Calu3 (cell line): Measurements from ENCODE around the gene AGO4. TPM values are rescaled to one million over a fixed set of nuclear protein-coding genes. Genes with fewer than 3 reads are reported as not detected.
A peak's percentile ranks its signal among the peaks of the same experiment; 100 is the strongest.

Source experiments
- BruUV-seq: library from RNA; stranded (reverse); fragments of 400-500 nt; replicated peaks from 2 replicates; lab custom pipeline; 2021; lab: Mats Ljungman, UMichigan
- CTCF ChIA-PET: fragments of 300-600 bp; sonication (Branson Sonifier 250); formaldehyde crosslinking; loops from one replicate; lab custom pipeline; 2022; ENCODE audit warnings: antibody characterized with exemption; lab: Charles Lee
- DNase-seq: peaks from one replicate; pipeline ENCODE4 v3.0.0; 2022
- H3K27ac Mint-ChIP-seq: one replicate; pipeline ENCODE4 v1.8.0; 2022; ENCODE audit warnings: mixed read lengths; ENCODE audit not compliant: unreplicated experiment
- H3K27me3 Mint-ChIP-seq: one replicate; pipeline ENCODE4 v1.8.0; 2022; ENCODE audit warnings: mixed read lengths; ENCODE audit not compliant: unreplicated experiment
- H3K36me3 Mint-ChIP-seq: one replicate; pipeline ENCODE4 v1.8.0; 2022; ENCODE audit warnings: mild to moderate bottlenecking, moderate library complexity, mixed read lengths; ENCODE audit not compliant: insufficient read depth, unreplicated experiment
- H3K4me1 Mint-ChIP-seq: one replicate; pipeline ENCODE4 v1.8.0; 2022; ENCODE audit warnings: mild to moderate bottlenecking, low read depth, mixed read lengths; ENCODE audit not compliant: unreplicated experiment
- H3K4me3 Mint-ChIP-seq: one replicate; pipeline ENCODE4 v1.8.0; 2022; ENCODE audit warnings: mild to moderate bottlenecking, low read depth, moderate library complexity, mixed read lengths; ENCODE audit not compliant: unreplicated experiment
- H3K9me3 Mint-ChIP-seq: one replicate; pipeline ENCODE4 v1.8.0; 2022; ENCODE audit warnings: low read depth, mixed read lengths; ENCODE audit not compliant: unreplicated experiment
- CTCF ChIP-seq: fragments of 200-600 bp; IDR thresholded peaks from one replicate; pipeline ENCODE4 v1.8.0; 2022; ENCODE audit warnings: antibody characterized with exemption; ENCODE audit not compliant: unreplicated experiment
- intact Hi-C: fragments of 100-400 bp; cut with micrococcal nuclease; formaldehyde crosslinking; loops from one replicate; pipeline ENCODE4 v1.10.0; 2022; ENCODE audit not compliant: unreplicated experiment
- total RNA-seq: library from RNA; stranded (reverse); gene quantifications from 2 replicates; pipeline ENCODE4 v1.2.3, GENCODE V29; 2022

Gene AGO4
- total RNA-seq, 1 experiment from 2014 or later, result 8.3 TPM

GRCh38 chr1:35883635-35884101 lies 75.9 kb downstream of the AGO4 start:
- intact Hi-C loops, result no loop called here
- H3K36me3 Mint-ChIP-seq, result peaks cover 10% of the 10 kb centered on the region
- no peak for TF ChIP-seq CTCF
- peak; percentile 35 for DNase-seq
- no peak overlapping the region for H3K27ac Mint-ChIP-seq
- peaks cover 15% of the 10 kb centered on the region for H3K27me3 Mint-ChIP-seq
- H3K4me1 Mint-ChIP-seq, result peaks cover 35% of the 10 kb centered on the region
- H3K9me3 Mint-ChIP-seq, result no peaks in the 10 kb centered on the region
- CTCF ChIA-PET, result interaction anchor here (0.6 to 0.7 kb wide), 4 partner anchors 13 to 391 kb away, joined by 3 to 4 read pairs (median 3); no protein-coding TSS in a partner anchor
- BruUV-seq, result no TSS peak
- H3K4me3 Mint-ChIP-seq, result peak overlapping the region; percentile 98

DNA sequence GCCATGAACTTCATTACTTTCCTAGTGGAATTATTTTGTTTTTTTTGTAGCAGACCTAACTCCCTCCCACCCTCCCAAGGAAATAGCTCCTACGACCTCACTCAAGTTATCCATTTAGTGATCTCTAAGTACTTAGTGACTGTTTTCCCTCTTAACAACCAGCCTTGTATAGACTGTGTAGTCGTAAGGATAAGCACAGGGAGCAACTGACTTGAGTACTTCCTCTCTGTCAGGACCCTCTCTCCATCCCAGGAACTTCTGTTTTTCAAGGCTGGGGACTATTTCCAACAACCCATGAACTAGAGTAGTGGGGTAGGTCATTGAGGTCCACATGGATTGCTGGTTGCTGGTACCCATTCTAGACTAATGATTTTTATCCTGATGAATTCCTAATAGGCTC lies 77.1 kb downstream of the AGO4 start:
- CTCF ChIA-PET, result interaction anchor here (0.6 kb wide), 1 partner anchor 12 kb away, joined by 3 read pairs; no protein-coding TSS in a partner anchor
- H3K4me1 Mint-ChIP-seq, result peaks cover 35% of the 10 kb centered on the region
- H3K27me3 Mint-ChIP-seq, result peaks cover 15% of the 10 kb centered on the region
- DNase-seq, result no peak
- TF ChIP-seq CTCF, result no peak
- H3K36me3 Mint-ChIP-seq, result peaks cover 10% of the 10 kb centered on the region
- no peak overlapping the region for H3K4me3 Mint-ChIP-seq
- no peaks in the 10 kb centered on the region for H3K9me3 Mint-ChIP-seq
- no peak overlapping the region for H3K27ac Mint-ChIP-seq
- BruUV-seq, result no TSS peak
- intact Hi-C loops, result no loop called here

DNA sequence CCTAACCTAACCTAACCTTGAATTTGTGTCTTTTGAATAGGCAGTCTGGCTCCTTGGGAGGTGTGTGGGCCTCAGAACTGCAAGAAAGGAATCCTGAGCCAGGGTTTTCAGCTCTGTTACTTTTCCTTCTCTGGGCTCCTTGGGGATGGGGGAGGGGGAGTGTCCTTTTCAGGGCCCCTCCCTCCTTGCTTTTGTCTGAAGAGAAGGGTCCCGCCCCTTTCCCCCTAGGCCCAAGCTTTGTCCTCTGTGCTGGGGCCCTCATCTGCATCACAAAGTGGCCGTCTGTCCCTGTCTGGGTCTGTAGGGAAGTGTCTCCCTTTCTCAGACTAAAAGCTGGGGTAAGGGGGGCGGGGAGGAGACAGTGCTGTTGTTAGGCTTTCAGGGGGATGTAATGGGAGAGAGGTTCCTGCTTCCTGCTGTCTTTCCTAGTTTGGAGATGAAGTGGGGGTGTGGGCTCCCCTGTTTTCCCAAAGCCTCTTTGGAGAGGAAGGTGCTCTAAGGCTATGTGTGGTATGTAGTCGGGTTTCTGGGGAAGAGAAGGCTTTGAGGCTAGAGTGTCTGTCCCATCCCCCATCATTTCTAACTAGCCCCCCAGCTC lies 78.2 kb downstream of the AGO4 start:
- intact Hi-C loops, result loop anchor here (1.0 kb wide), 1 partner anchor 44 kb away; no protein-coding TSS in a partner anchor
- H3K4me3 Mint-ChIP-seq, result peak overlapping the region; percentile 38
- CTCF ChIA-PET, result interaction anchor here (1.0 kb wide), 1 partner anchor 16 kb away, joined by 3 read pairs; no protein-coding TSS in a partner anchor
- BruUV-seq, result no TSS peak
- DNase-seq, result no peak
- H3K27ac Mint-ChIP-seq, result peak overlapping the region; percentile 45
- TF ChIP-seq CTCF, result no peak
- no peaks in the 10 kb centered on the region for H3K9me3 Mint-ChIP-seq
- H3K36me3 Mint-ChIP-seq, result peaks cover 14% of the 10 kb centered on the region
- peaks cover 35% of the 10 kb centered on the region for H3K4me1 Mint-ChIP-seq
- peaks cover 15% of the 10 kb centered on the region for H3K27me3 Mint-ChIP-seq

DNA sequence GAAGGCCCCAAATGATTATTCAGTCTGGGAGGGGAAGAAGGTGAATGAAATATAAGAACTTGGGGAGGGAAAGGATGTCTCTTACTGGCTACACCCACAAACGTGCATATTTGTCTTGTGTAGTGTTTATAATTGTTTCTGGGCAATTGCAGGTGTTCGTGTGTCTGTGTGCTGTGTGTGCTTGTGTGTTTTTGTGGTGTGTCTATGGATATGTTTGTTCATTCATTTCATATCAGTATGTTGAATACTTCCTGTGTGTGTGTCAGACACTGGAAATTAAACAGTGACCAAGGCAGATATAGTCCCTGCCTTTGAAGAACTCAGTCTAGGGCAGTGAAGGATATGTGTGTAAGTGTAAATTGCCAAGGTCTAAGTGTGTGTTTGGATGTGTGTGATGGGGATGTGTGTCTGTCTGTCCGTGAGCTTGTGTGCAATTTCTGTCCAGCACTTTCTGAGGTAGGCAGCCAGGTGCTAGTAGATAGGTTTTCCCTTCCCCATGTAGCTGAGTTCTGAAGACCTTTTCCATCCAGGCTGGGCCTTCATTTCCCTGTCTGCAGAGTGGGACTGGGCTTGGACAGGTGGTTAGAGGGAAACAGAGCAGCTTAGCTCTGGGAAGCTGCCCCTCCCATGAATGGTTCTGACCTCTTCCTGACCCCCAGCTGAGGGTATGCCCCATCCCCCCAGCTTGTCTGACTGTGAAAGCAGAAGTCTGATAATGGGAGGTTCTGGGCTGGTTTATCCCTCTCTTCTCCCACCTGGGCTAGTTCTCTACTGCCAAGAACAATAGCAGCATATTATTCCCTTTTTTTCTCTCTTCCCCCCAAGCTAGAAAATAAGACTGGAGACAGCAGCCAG lies 79.0 kb downstream of the AGO4 start:
- peak overlapping the region; percentile 45 for H3K27ac Mint-ChIP-seq
- no peaks in the 10 kb centered on the region for H3K9me3 Mint-ChIP-seq
- H3K36me3 Mint-ChIP-seq, result peaks cover 17% of the 10 kb centered on the region
- H3K4me3 Mint-ChIP-seq, result peak overlapping the region; percentile 38
- H3K27me3 Mint-ChIP-seq, result peaks cover 9% of the 10 kb centered on the region
- intact Hi-C loops, result loop anchor here (1.0 kb wide), 1 partner anchor 43 kb away; no protein-coding TSS in a partner anchor
- CTCF ChIA-PET, result interaction anchor here (0.5 to 1.0 kb wide), 4 partner anchors 10 to 993 kb away, joined by 3 read pairs; no protein-coding TSS in a partner anchor
- TF ChIP-seq CTCF, result no peak
- BruUV-seq, result no TSS peak
- peaks cover 33% of the 10 kb centered on the region for H3K4me1 Mint-ChIP-seq
- DNase-seq, result no peak
